Measurements from ENCODE around the gene ACADL.

Gene ACADL

GRCh38 chr2:210224941-210225672 lies at the start of gene ACADL:
TSS of gene ACADL (minus strand) at chr2:210225447. CDS start at chr2:210225263, 184 bp downstream.
- no peak for DNase-seq (ENCODE audit: low spot score)

- DNase-seq (ENCODE audit: low spot score), result no peak
Observed at GRCh38 chr2:210271300-210271699, 46.1 kb upstream of the ACADL start.

- DNase-seq (ENCODE audit: low spot score), result no peak
Observed at GRCh38 chr2:210269148-210269547, 43.9 kb upstream of the ACADL start.

GRCh38 chr2:210268281-210268680 lies 43.0 kb upstream of the ACADL start:
- DNase-seq (ENCODE audit: low spot score), result no peak

DNA sequence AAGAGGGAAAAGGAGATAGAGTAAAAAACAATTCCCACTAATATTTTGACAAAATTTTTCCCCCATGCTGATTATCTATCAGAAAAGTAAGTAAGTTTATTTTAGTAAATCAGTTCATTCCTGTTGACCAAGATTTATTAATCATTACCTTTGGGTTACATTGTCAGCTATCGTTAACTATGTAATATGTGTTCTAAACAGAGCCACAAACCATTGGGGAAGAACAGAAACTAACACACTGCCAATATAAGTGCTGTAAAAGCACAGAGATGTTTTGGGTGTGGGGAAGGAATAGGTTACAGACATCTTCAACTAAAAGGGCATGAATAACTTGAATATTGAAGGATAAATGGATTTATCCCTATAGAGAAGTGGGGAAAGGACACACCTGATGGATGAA lies 42.5 kb upstream of the ACADL start:
- no peak for DNase-seq (ENCODE audit: low spot score)

DNA sequence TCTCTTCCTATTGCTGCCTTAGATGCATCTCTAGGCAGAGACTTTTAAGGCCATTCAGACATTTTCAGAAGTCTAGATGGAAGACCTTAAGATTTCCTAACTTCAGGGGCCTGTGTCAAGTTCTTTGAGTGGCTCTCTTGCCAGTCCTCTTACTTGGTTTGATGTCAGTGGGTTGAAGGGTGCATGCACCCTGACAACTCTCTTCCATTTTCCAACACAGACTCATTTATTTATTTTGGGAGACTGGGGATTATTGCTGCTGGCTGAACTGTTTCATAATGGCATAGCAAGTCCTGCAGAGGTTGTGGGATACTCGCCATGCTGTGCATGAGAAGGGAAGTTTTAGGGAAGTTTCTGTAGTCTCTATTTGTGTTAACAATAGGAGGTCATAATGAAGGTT lies 39.0 kb upstream of the ACADL start:
- no peak for DNase-seq (ENCODE audit: low spot score)

DNA sequence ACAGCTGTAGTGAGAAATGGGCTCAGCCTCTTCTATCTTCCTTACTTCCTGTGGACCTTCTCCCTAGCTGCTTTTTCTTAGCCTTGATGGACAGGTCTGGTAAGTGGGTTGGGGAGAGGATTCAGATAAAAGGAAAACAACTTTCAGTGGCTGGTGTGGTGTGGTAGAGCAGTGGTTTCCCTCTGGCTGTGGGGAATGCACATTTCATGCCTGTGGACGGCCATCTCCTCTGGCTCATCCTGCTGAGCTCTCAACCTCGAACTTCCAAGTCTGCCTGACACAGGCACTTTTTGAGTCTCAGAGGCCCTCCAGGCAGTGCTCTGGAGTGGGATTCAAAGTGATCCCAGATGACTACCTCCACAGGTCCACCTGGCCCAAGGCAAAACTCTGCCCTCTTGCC lies 38.6 kb upstream of the ACADL start:
- no peak for DNase-seq (ENCODE audit: low spot score)

GRCh38 chr2:210262036-210262435 lies 36.8 kb upstream of the ACADL start:
- no peak for DNase-seq (ENCODE audit: low spot score)

DNA sequence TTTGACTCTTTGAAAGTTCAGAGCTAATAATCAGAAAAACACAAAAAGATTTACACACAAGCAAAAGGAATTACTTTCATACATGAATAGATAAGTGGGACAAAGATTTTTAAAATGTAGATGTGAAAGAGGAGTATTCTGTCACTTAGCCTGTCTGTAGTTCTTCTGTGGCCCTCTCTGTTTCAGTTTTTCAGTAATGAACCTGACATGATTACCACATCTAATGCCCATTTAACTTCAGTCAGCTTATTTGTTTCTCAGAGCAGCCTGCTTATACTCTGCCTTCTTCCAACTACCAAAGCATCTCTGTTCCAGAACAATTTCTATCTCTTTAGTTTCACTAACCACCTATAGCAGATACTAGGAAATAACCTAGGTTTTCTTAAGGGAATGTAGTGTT lies 34.4 kb upstream of the ACADL start:
- no peak for DNase-seq (ENCODE audit: low spot score)

DNA sequence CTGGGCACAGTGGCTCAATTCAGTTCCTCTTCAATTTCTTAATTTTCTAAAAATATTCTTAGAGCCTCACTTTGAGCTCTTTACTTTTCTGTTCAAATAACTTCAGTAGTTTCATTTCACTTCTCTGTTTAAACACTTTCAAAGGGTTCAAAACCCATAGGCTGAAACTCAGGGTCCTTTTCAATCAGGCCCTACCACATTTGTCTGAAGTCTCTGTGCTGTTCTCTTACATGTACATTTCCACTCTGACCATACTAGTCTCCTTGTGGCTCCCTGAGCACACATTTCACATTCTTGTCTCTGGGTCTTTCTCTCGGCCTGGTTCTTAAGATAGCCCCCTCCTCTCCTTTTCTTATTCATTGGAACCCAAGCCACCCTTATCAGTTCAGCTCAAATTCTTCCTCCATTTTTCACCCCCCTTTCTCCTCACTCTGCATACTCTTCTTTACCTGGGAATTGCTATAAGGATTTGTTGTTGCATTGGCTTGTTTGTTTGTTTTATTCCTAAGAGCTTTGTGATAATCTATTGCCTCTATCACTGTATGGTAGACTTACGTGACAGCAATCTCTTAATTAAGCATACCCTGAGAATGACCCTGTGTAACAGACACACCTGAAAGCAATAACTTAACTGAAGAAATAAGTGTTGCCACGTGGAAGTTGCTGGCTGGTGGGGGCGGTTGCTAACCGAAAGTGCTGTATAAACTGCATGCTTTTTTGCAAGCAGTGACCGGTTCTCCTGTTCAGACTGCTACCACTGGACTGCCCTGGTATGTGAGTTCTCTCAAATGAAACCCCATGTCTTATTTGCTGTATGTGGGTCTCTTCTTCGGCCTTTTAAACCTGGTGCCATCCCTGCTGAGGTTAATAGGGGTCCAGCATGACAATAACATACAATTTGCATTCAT lies 27.7 kb upstream of the ACADL start:
- DNase-seq (ENCODE audit: low spot score), result no peak

DNA sequence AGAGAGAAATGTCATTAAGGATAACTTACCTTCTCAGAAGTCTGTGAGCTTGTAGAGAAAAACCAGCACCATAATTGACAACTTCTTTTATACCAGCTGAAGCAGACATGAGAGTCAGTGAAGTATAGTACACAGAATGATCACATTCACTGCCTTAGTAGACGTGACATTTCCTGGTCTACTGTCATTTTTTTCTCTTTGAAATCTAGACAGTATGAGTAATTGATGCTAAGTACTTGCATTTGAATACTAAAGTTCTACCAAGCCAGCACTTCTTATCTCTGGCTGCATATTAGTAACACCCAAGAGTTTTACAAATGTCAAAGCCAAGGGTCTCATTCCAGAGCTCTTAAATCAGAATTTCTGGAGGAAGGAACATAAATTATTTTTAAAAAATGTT lies 25.4 kb upstream of the ACADL start:
- DNase-seq (ENCODE audit: low spot score), result no peak

GRCh38 chr2:210233487-210233886 lies 8.2 kb upstream of the ACADL start:
- no peak for DNase-seq (ENCODE audit: low spot score)

GRCh38 chr2:210230984-210231383 lies 5.7 kb upstream of the ACADL start:
- no peak for DNase-seq (ENCODE audit: low spot score)

DNA sequence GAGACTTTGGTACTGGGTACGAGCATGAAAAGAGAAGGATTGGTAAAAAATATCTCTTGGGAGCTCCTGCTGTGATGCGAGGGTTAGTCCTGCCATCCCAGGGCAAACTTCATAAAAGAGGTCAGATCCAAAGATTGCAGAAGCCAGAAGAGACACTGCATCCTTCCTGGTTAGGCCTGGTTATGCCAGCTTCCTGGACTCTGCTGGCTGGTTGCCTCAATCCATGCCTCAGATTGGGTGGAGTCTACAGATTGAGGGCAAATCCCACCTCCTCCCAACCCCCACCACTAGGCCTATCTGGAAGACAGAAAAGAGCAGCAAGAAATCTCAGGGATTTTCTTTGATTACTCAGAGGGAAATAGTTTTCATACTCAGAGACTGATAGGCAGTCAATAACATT lies 5.3 kb upstream of the ACADL start:
- DNase-seq (ENCODE audit: low spot score), result no peak

DNA sequence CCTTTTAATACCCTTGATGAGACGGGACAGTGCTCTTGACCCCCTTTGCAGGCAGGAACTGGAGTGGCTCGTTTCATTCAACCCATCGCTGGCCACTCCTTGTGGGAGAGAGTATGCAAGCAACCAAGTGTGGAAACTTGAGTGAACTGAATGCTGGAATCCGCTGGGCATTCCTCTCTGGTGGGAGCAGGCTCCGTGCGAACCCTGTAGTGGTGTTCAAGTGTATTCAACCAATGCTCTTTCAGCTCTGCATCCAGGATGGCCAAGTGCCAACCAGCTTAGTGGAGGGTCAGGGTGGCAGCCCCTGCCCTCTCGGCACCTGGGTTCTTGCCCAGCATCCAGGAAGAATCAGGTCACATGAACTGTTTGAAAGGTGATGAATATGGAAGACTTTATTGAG lies 3.3 kb upstream of the ACADL start:
- DNase-seq (ENCODE audit: low spot score), result no peak

GRCh38 chr2:210227290-210228088 lies 2.2 kb upstream of the ACADL start:
- no peak for DNase-seq (ENCODE audit: low spot score)

DNA sequence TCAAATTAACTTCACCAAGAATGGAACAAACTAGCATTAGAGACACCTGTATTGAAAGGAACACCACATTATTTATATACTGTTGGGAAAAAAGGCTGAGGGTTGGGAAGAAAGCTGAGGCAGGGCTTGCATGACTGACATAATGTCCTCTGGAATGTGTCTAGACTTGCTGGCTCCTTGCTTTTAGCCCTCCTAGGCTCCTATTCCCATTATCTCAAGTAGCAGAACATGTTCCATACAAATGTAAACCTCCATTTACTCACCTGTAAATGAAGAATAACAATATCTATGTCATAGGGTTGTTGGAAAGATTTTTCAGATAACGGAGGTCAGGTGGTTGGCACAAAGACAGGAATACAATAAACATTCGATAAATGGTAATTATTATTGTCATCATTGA lies 976 bp upstream of the ACADL start:
- DNase-seq (ENCODE audit: low spot score), result no peak

DNA sequence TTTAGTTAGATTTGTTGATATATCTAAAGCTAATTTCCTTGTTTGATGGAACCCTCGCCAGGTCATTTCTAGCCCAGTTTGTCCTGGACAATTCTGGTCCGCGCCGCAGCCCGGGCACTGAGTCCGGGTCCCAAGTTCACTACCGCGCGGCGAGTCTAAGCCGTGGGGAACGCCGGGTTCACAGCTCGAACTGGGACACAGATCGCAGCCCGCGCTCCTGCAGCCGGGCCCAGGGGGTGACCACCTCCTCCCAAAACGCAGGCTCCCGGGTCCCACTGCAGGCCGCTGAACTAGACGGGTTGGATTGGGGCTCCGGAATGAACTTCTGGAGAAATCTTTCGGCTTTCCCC lies 681 bp downstream of the ACADL start:
- no peak for DNase-seq (ENCODE audit: low spot score)

GRCh38 chr2:210215120-210215519 lies 10.1 kb downstream of the ACADL start:
- no peak for DNase-seq (ENCODE audit: low spot score)

DNA sequence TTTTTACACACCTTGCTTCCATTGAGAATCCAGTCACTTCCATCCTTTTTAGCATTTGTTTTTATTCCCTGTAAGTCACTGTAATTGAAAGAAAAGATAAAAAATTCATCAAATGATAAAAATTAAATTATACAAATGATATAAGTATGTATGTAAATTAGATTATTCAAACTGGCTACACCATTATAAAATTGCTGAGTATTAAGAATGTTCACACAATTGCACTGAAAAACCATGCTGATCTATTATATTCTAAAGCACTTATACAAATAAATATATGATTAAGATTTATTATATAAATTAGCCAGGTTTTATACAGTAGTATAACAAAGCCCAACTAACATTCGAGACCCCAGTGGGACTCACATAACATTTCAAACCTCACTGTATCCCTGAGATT lies 15.1 kb downstream of the ACADL start:
- DNase-seq (ENCODE audit: low spot score), result no peak

DNA sequence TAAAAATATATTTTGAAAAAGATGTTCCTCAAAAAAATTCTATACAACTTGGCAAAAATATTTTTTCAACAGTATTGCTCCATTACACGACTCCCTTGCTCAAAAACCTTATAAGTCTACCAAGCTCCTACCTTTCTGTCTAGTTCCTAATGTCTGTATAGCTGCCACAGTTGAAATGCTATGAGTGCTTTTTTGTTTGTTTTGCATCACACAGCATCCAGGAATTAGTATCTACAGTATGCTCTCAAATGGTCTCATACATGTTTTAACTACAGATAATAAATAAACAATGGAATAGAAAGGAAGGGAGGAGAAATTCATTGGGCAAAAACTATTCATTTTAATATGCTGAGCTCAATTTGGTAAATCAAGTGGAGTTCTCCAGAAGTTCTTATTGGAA lies 17.3 kb downstream of the ACADL start:
- no peak for DNase-seq (ENCODE audit: low spot score)

GRCh38 chr2:210203558-210203957 lies 21.7 kb downstream of the ACADL start:
- no peak for DNase-seq (ENCODE audit: low spot score)

DNA sequence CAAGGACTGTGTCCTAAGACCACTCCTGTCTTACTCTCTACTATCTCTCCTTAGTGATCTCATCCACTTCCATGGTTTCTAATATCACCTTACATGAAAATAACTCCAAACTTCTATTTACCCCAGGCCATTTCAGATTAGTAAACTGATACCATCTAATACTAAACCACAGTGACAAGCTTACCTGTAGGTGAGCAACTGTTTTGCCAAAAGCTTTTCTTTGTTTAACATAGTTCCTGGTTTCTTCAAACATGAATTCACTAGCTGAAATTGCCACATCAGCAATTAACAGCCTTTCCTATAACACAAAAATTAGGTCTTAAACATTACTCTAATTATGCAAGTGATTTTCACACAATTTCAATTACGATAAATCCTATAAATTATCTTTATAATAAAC lies 22.1 kb downstream of the ACADL start:
- DNase-seq (ENCODE audit: low spot score), result no peak
